Stimulated activated memory B cell treated with anti-CD40 and anti-IgM and Interleukin-4, amounts not matched to agents 10 μg/mL and 1 μg/mL and 100 μg/mL, for 72 hours (primary cell): Measurements from ENCODE around the gene PKNOX1.
"Not testable (repeated sequence)": the region's sequence is repeated elsewhere in the genome, so short reads cannot be mapped to it uniquely, and the experiment has no call there.

ENCODE experiments used
- ATAC-seq: fragments of 150-1000 bp; cut with Tn5 transposase; 2 replicates; pipeline ENCODE4 v1.10.0; 2021
- H3K27ac Mint-ChIP-seq: one replicate; pipeline ENCODE4 v1.8.0; 2022; ENCODE audit warnings: mild to moderate bottlenecking, mixed read lengths
- H3K27me3 Mint-ChIP-seq: one replicate; pipeline ENCODE4 v1.8.0; 2022; ENCODE audit warnings: mixed read lengths
- H3K36me3 Mint-ChIP-seq: one replicate; pipeline ENCODE4 v1.8.0; 2022; ENCODE audit warnings: mixed read lengths
- H3K4me1 Mint-ChIP-seq: one replicate; pipeline ENCODE4 v1.8.0; 2022; ENCODE audit warnings: mixed read lengths
- H3K4me3 Mint-ChIP-seq: one replicate; pipeline ENCODE4 v1.8.0; 2022; ENCODE audit warnings: mild to moderate bottlenecking, moderate library complexity, mixed read lengths
- H3K9me3 Mint-ChIP-seq: one replicate; pipeline ENCODE4 v1.8.0; 2022; ENCODE audit warnings: mixed read lengths

PKNOX1 gene, protein sequence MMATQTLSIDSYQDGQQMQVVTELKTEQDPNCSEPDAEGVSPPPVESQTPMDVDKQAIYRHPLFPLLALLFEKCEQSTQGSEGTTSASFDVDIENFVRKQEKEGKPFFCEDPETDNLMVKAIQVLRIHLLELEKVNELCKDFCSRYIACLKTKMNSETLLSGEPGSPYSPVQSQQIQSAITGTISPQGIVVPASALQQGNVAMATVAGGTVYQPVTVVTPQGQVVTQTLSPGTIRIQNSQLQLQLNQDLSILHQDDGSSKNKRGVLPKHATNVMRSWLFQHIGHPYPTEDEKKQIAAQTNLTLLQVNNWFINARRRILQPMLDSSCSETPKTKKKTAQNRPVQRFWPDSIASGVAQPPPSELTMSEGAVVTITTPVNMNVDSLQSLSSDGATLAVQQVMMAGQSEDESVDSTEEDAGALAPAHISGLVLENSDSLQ

GRCh38 chr21:42973991-42974831, at the start of gene PKNOX1:
Gene PKNOX1 (plus strand): TSS chr21:42974562. CDS start chr21:43004382, 29,820 bp downstream.
- Mint-ChIP-seq H3K27ac (peak within 1 kb of the TSS; percentile 81), H3K4me3 (peak within 1 kb of the TSS; percentile 88), H3K27me3 (no peaks in the 10 kb centered on the region), H3K36me3 (peaks cover 11% of the 10 kb centered on the region), H3K4me1 (peaks cover 24% of the 10 kb centered on the region), H3K9me3 (no peaks in the 10 kb centered on the region)
- ATAC-seq = peak; percentile 95

GRCh38 chr21:42925114-42925926, 49.0 kb upstream of the PKNOX1 start, which contains the start of gene ERVH48-1:
Gene ERVH48-1 (minus strand): TSS chr21:42925630. CDS start chr21:42919006, 6,624 bp downstream.
- Mint-ChIP-seq H3K36me3 (no peaks in the 10 kb centered on the region), H3K9me3 (no peaks in the 10 kb centered on the region), H3K4me1 (peaks cover 12% of the 10 kb centered on the region), H3K27ac (peak within 1 kb of the TSS; percentile 36), H3K4me3 (no peak within 1 kb of the TSS), H3K27me3 (no peaks in the 10 kb centered on the region)
- no peak for ATAC-seq

GRCh38 chr21:42927474-42928200, 46.7 kb upstream of the PKNOX1 start:
- H3K4me1 Mint-ChIP-seq = peaks cover 26% of the 10 kb centered on the region
- not testable (repeated sequence) for H3K4me3 Mint-ChIP-seq, H3K27me3 Mint-ChIP-seq, ATAC-seq, H3K9me3 Mint-ChIP-seq, H3K36me3 Mint-ChIP-seq, H3K27ac Mint-ChIP-seq

DNA sequence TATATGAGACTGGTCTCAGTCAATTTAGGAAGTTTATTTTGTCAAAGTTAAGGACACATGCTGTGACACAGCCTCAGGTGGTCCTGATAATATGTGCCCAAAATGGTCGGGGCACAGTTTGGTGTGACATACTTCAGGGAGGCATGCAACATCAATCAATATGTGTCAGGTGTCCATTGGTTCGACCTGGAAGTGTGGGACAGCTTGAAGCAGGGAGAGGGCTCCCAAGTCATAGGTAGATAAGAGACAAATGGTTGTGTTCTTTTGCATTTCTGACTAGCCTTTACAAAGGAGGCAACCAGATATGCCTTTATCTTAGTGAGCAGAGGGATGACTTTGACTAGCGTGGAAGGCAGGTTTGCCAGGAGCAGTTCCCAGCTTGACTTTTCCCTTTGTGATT, 44.4 kb upstream of the PKNOX1 start:
- ATAC-seq = no peak
- H3K27me3 Mint-ChIP-seq = no peaks in the 10 kb centered on the region
- H3K27ac Mint-ChIP-seq = no peak overlapping the region
- H3K36me3 Mint-ChIP-seq = no peaks in the 10 kb centered on the region
- no peaks in the 10 kb centered on the region for H3K9me3 Mint-ChIP-seq
- H3K4me3 Mint-ChIP-seq = no peak overlapping the region
- H3K4me1 Mint-ChIP-seq = peaks cover 18% of the 10 kb centered on the region

- peaks cover 24% of the 10 kb centered on the region for H3K4me1 Mint-ChIP-seq
- no peaks in the 10 kb centered on the region for H3K36me3 Mint-ChIP-seq
- no peaks in the 10 kb centered on the region for H3K27me3 Mint-ChIP-seq
- peak; percentile 50 for ATAC-seq
- H3K4me3 Mint-ChIP-seq = no peak overlapping the region
- H3K27ac Mint-ChIP-seq = peak overlapping the region; percentile 32
- H3K9me3 Mint-ChIP-seq = no peaks in the 10 kb centered on the region
Observed at GRCh38 chr21:42931560-42932235, 42.7 kb upstream of the PKNOX1 start.

GRCh38 chr21:42932378-42933136, 41.8 kb upstream of the PKNOX1 start:
- not testable (repeated sequence) for ATAC-seq, H3K4me3 Mint-ChIP-seq, H3K27me3 Mint-ChIP-seq, H3K9me3 Mint-ChIP-seq, H3K36me3 Mint-ChIP-seq
- Mint-ChIP-seq H3K4me1 (peaks cover 32% of the 10 kb centered on the region), H3K27ac (peak overlapping the region; percentile 11)

DNA sequence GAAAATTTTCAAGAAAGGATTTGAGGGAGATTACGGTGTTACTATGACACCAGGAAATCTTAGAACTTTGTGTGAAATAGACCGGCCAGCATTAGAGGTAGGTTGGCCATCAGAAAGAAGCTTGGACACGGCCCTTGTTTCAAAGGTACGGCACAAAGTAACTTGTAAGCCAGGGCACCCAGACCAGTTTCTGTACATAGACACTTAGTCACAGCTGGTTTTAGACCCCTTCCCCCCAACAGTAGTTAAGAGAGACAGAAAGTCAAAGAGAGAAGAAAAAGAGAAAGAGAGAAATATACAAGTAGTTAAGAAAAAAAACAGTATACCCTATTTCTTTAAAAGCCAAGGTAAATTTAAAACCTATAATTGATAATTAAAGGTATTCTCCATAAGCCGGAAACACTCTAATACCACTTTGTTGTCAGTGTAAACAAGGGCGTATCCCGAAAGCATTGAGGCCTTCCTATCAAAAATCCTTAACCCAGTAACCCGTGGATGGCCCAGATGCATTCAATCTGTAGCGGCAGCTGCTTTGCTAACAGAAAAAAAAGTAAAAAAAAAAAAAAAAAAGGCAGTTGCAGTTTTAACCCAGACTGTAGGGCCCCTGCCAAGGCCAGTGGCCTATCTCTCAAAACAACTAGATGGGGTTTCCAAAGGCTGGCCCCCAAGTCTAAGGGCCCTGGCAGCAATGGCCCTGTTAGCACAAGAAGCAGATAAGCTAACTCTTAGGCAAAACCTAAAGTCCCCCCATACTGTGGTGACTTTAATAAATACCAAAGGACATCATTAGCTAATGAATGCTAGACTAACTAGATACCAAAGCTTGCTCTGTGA, 41.0 kb upstream of the PKNOX1 start:
- not testable (repeated sequence) for H3K36me3 Mint-ChIP-seq, H3K27me3 Mint-ChIP-seq, ATAC-seq, H3K9me3 Mint-ChIP-seq, H3K4me3 Mint-ChIP-seq
- Mint-ChIP-seq H3K27ac (peak overlapping the region; percentile 11), H3K4me1 (peaks cover 37% of the 10 kb centered on the region)

DNA sequence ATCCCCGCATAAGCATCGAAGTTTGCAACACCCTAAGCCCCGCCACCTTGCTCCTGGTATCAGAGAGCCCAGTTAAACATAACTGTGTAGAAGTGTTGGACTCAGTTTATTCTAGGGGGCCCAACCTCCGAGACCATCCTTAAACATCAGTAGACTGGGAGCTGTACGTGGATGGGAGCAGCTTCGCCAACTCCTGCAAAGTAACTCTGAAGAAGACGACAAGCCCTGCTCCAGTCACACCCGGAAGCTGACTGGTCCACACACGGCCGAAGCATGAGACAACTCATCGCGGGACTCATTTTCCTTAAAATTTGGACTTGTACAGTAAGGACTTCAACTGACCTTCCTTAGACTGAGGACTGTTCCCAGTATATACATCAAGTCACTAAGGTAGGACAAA, 40.4 kb upstream of the PKNOX1 start:
- H3K4me1 Mint-ChIP-seq = peaks cover 37% of the 10 kb centered on the region
- not testable (repeated sequence) for ATAC-seq, H3K27me3 Mint-ChIP-seq, H3K36me3 Mint-ChIP-seq, H3K9me3 Mint-ChIP-seq, H3K27ac Mint-ChIP-seq, H3K4me3 Mint-ChIP-seq

DNA sequence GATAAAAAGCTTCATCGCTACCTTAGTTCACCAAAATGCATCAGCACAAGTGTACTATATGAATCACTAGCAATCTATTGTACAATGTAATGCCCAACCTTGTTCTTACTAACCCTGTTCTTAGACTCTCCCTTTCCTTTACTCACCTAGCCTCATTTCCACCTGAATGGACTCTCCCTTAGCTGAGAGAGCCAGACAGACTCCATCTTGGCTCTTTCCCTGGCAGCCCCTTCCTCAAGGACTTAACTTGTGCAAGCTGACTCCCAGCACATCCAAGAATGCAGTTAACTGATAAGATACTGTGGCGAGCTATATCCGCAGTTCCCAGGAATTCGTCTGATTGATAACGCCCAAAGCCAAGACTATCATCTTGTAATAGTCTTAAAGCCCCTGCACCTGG, 38.0 kb upstream of the PKNOX1 start:
- not testable (repeated sequence) for H3K4me3 Mint-ChIP-seq, ATAC-seq, H3K9me3 Mint-ChIP-seq, H3K36me3 Mint-ChIP-seq, H3K27me3 Mint-ChIP-seq
- Mint-ChIP-seq H3K4me1 (peaks cover 34% of the 10 kb centered on the region), H3K27ac (peak overlapping the region; percentile 53)

DNA sequence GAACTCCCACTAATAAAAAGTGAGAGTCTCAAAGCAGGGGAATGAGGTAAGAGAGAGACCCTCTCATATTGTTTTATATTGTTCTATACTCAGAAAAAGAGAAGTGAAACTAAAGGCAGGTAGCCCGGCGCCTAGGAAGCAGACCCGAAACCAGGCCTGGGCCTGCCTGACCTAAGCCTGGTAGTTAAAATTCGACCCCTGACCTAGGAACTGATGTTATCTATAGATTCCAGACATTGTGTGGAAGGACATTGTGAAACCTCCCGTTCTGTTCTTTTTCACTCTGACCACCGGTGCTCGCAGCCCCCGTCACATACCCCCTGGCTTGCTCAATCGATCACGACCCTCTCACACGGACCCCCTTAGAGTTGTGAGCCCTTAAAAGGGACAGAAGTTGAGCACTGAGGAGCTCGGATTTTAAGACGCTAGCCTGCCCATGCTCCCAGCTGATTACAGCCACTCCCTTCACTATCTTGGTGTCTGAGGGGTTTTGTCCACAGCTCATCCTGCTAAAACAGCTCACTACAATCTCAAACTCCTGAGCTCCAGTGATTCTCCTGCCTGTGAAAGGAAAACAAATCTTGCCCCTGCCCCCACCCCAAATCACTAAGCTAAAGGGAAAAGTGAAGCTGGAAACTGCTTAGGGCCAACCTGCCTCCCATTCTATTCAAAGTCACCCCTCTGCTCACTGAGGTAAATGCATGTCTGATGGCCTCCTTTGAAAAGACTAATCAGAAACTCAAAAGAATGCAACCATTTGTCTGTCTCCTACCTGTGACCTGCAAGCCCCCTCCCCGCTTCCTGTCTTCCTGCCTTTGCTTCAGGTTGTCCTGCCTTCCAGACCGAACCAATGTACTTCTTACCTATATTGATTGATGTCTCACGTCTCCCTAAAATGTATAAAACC, 37.1 kb upstream of the PKNOX1 start:
- not testable (repeated sequence) for H3K9me3 Mint-ChIP-seq, H3K36me3 Mint-ChIP-seq, H3K4me3 Mint-ChIP-seq, H3K27me3 Mint-ChIP-seq, ATAC-seq
- H3K27ac Mint-ChIP-seq = peak overlapping the region; percentile 53
- H3K4me1 Mint-ChIP-seq = peaks cover 25% of the 10 kb centered on the region

GRCh38 chr21:42937960-42938605, 36.3 kb upstream of the PKNOX1 start:
- no peaks in the 10 kb centered on the region for H3K9me3 Mint-ChIP-seq
- H3K36me3 Mint-ChIP-seq = no peaks in the 10 kb centered on the region
- ATAC-seq = no peak
- peak overlapping the region; percentile 53 for H3K27ac Mint-ChIP-seq
- no peak overlapping the region for H3K4me3 Mint-ChIP-seq
- H3K27me3 Mint-ChIP-seq = no peaks in the 10 kb centered on the region
- peaks cover 19% of the 10 kb centered on the region for H3K4me1 Mint-ChIP-seq

DNA sequence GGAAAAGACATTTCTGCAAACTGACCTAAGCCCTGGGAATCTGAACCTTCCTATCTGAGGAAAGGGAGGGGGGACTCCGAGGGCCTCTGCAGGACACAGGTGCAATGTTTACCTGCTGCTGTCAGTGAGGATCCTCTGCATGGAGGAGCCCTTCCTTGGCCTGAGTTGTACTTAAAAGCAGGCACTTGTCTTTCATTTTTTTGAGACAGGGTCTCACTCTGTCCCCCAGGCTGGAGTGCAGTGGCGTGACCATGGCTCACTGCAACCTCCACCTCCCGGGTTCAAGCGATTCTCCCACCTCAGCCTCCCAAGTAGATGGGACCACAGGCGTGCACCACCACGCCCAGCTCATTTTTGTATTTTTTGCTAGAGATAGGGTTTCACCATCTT, 35.8 kb upstream of the PKNOX1 start:
- H3K27me3 Mint-ChIP-seq, H3K9me3 Mint-ChIP-seq, ATAC-seq, H3K36me3 Mint-ChIP-seq, H3K27ac Mint-ChIP-seq, H3K4me3 Mint-ChIP-seq: not testable (repeated sequence)
- peaks cover 19% of the 10 kb centered on the region for H3K4me1 Mint-ChIP-seq
